HepG2 (cell line): ENCODE results near the gene PPP2R5D. TPM values are rescaled to one million over a fixed set of nuclear protein-coding genes. Genes with fewer than 3 reads are reported as not detected.
A peak's percentile ranks its signal among the peaks of the same experiment; 100 is the strongest.

Experiments
- CBX1 ChIP-seq: IDR thresholded peaks from one replicate; pipeline ENCODE4 v1.6.1; 2016; ENCODE audit warnings: antibody characterized with exemption, low read depth
- CREB1 ChIP-seq, 2 experiments: fragments of 450-650 bp in 1 of 2; IDR thresholded peaks; 2 replicates each; pipeline ENCODE4 v1.6.1; 2016 to 2017; ENCODE audit warnings: control low read depth in 1 of 2, mild to moderate bottlenecking in 1 of 2, missing compliant biosample characterization in 1 of 2, missing genetic modification characterization in 1 of 2
- PPARG ChIP-seq: conservative IDR thresholded peaks from 2 replicates; pipeline ENCODE4 v1.6.1; 2016; ENCODE audit warnings: missing biosample characterization, missing genetic modification reagents
- REPIN1 ChIP-seq: sonication (generic); formaldehyde crosslinking; IDR thresholded peaks from 2 replicates; pipeline ENCODE4 v1.8.0; 2022; ENCODE audit warnings: missing genetic modification reagents, low read depth, mild to moderate bottlenecking, borderline replicate concordance
- TARDBP ChIP-seq: sonication (generic); formaldehyde crosslinking; IDR thresholded peaks from 2 replicates; pipeline ENCODE4 v1.8.0; 2022; ENCODE audit warnings: mild to moderate bottlenecking, missing genetic modification reagents
- ZBTB4 ChIP-seq: sonication (generic); formaldehyde crosslinking; IDR thresholded peaks from 2 replicates; pipeline ENCODE4 v1.4.0; 2020; ENCODE audit warnings: missing genetic modification reagents, mild to moderate bottlenecking, borderline replicate concordance
- ZFP91 ChIP-seq: sonication (generic); formaldehyde crosslinking; IDR thresholded peaks from 2 replicates; pipeline ENCODE4 v1.9.0; 2022; ENCODE audit warnings: missing genetic modification reagents, mild to moderate bottlenecking, borderline replicate concordance
- ZNF225 ChIP-seq: sonication (generic); formaldehyde crosslinking; IDR thresholded peaks from 2 replicates; pipeline ENCODE4 v1.4.0; 2020; ENCODE audit warnings: mild to moderate bottlenecking, missing genetic modification reagents
- ZNF253 ChIP-seq: sonication (generic); formaldehyde crosslinking; IDR thresholded peaks from 2 replicates; pipeline ENCODE4 v1.8.0; 2022; ENCODE audit warnings: mild to moderate bottlenecking, missing genetic modification reagents, borderline replicate concordance
- ZNF331 ChIP-seq: sonication (generic); formaldehyde crosslinking; IDR thresholded peaks from 2 replicates; pipeline ENCODE4 v1.4.0; 2020; ENCODE audit warnings: missing genetic modification reagents
- ZNF749 ChIP-seq: sonication (generic); formaldehyde crosslinking; IDR thresholded peaks from 2 replicates; pipeline ENCODE4 v1.8.0; 2022; ENCODE audit warnings: mild to moderate bottlenecking, missing genetic modification reagents, moderate library complexity, borderline replicate concordance
- polyA plus RNA-seq, 8 experiments: library from polyadenylated mRNA; depleted of rRNA in 3 of 8; stranded (reverse) in 7 of 8; unstranded in 1 of 8; fragments of >200 nt; fragmentation: Illumina TruSeq in 4 of 8; extraction: Trizol in 4 of 8; gene quantifications; 2 replicates each; pipeline versions ENCODE4 v1.2.1 to v1.2.3, GENCODE V29; 2011 to 2016; ENCODE audit warnings: low read depth in 4 of 8, missing spikeins in 1 of 8, mixed read lengths in 1 of 8; ENCODE audit not compliant: insufficient read depth in 1 of 8
- total RNA-seq, 5 experiments: library from RNA; depleted of rRNA; stranded (reverse); fragments of >200 nt; fragmentation: Illumina TruSeq; extraction: Trizol; gene quantifications; 2 replicates each; pipeline ENCODE4 v1.2.3, GENCODE V29; 2016; ENCODE audit warnings: low read depth in 1 of 5
- TF ChIP-seq, protein P1 (sequence below): sonication (generic); formaldehyde crosslinking; IDR thresholded peaks from 2 replicates; pipeline ENCODE4 v1.4.0; 2020; ENCODE audit warnings: missing genetic modification reagents

The PPP2R5D gene
- total and polyA plus RNA-seq, 2 of the 13 experiments (the other 11 are each of a cell fraction or from before 2014, with no cell fraction given), result 53.7 to 60.4 TPM

- TF ChIP-seq, protein P1, sequence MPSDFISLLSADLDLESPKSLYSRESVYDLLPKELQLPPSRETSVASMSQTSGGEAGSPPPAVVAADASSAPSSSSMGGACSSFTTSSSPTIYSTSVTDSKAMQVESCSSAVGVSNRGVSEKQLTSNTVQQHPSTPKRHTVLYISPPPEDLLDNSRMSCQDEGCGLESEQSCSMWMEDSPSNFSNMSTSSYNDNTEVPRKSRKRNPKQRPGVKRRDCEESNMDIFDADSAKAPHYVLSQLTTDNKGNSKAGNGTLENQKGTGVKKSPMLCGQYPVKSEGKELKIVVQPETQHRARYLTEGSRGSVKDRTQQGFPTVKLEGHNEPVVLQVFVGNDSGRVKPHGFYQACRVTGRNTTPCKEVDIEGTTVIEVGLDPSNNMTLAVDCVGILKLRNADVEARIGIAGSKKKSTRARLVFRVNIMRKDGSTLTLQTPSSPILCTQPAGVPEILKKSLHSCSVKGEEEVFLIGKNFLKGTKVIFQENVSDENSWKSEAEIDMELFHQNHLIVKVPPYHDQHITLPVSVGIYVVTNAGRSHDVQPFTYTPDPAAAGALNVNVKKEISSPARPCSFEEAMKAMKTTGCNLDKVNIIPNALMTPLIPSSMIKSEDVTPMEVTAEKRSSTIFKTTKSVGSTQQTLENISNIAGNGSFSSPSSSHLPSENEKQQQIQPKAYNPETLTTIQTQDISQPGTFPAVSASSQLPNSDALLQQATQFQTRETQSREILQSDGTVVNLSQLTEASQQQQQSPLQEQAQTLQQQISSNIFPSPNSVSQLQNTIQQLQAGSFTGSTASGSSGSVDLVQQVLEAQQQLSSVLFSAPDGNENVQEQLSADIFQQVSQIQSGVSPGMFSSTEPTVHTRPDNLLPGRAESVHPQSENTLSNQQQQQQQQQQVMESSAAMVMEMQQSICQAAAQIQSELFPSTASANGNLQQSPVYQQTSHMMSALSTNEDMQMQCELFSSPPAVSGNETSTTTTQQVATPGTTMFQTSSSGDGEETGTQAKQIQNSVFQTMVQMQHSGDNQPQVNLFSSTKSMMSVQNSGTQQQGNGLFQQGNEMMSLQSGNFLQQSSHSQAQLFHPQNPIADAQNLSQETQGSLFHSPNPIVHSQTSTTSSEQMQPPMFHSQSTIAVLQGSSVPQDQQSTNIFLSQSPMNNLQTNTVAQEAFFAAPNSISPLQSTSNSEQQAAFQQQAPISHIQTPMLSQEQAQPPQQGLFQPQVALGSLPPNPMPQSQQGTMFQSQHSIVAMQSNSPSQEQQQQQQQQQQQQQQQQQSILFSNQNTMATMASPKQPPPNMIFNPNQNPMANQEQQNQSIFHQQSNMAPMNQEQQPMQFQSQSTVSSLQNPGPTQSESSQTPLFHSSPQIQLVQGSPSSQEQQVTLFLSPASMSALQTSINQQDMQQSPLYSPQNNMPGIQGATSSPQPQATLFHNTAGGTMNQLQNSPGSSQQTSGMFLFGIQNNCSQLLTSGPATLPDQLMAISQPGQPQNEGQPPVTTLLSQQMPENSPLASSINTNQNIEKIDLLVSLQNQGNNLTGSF (CRISPR knock-in tag), result no peak
- TF ChIP-seq ZNF253 (CRISPR knock-in tag) (no peak), REPIN1 (peak; percentile 54), CBX1 (no peak), PPARG (0 out of 2 replicates have a peak, but pooled peaks have one; percentile 13), ZNF225 (CRISPR knock-in tag) (peak; percentile 75; the same call in 1 of the 2 replicates), ZBTB4 (CRISPR knock-in tag) (no peak), ZNF749 (peak; percentile 51; the same call in 1 of the 2 replicates), CREB1 (IDR thresholded peaks at IDR 0.05) (peak; percentile 98), CREB1 (CRISPR knock-in tag; IDR thresholded peaks at IDR 0.05) (peak; percentile 100), ZNF331 (peak; percentile 19; the same call in 1 of the 2 replicates), ZFP91 (peak; percentile 100), TARDBP (peak; percentile 51; the same call in 1 of the 2 replicates)
Measured at GRCh38 chr6:43059168-43060033, 75.0 kb downstream of the PPP2R5D start, which contains the start of the genes KLC4 and MRPL2 (continued).
